WTC11 (cell line): ENCODE data around the gene MATN3. TPM values are rescaled to one million over a fixed set of nuclear protein-coding genes. Genes with fewer than 3 reads are reported as not detected.
A peak's percentile ranks its signal among the peaks of the same experiment; 100 is the strongest.

Experiments
- ETV6 ChIP-seq: sonication (generic); formaldehyde crosslinking; IDR thresholded peaks from 2 replicates; pipeline ENCODE4 v1.8.1; 2022; ENCODE audit warnings: mild to moderate bottlenecking, missing genetic modification reagents
- FOXK1 ChIP-seq: sonication (generic); formaldehyde crosslinking; IDR thresholded peaks from 2 replicates; pipeline ENCODE4 v1.8.0; 2022; ENCODE audit warnings: mild to moderate bottlenecking, moderate library complexity, missing genetic modification reagents
- FOXP1 ChIP-seq: sonication (generic); formaldehyde crosslinking; IDR thresholded peaks from 2 replicates; pipeline ENCODE4 v1.8.0; 2022; ENCODE audit warnings: missing genetic modification reagents, mild to moderate bottlenecking, moderate library complexity, borderline replicate concordance
- GABPB1 ChIP-seq: sonication (generic); formaldehyde crosslinking; IDR thresholded peaks from 2 replicates; pipeline ENCODE4 v1.8.1; 2023; ENCODE audit warnings: mild to moderate bottlenecking, missing genetic modification reagents
- MYBL2 ChIP-seq: sonication (generic); formaldehyde crosslinking; IDR thresholded peaks from 2 replicates; pipeline ENCODE4 v1.8.1; 2023; ENCODE audit warnings: mild to moderate bottlenecking, moderate library complexity, missing genetic modification reagents
- NFE2L1 ChIP-seq: sonication (generic); formaldehyde crosslinking; IDR thresholded peaks from 2 replicates; pipeline ENCODE4 v1.8.1; 2023; ENCODE audit warnings: missing genetic modification reagents
- ZNF138 ChIP-seq: sonication (generic); formaldehyde crosslinking; conservative IDR thresholded peaks from 2 replicates; pipeline ENCODE4 v1.8.1; 2022; ENCODE audit warnings: mild to moderate bottlenecking, moderate library complexity, missing genetic modification reagents
- ZNF232 ChIP-seq: sonication (generic); formaldehyde crosslinking; IDR thresholded peaks from 2 replicates; pipeline ENCODE4 v1.8.0; 2022; ENCODE audit warnings: mild to moderate bottlenecking, missing genetic modification reagents
- ZNF396 ChIP-seq: fragments of 250-450 bp; sonication (Bioruptor Pico); IDR thresholded peaks from 2 replicates; pipeline ENCODE4 v1.8.0; 2021; ENCODE audit warnings: mild to moderate bottlenecking, moderate library complexity, borderline replicate concordance
- total RNA-seq: library from RNA; stranded (reverse); gene quantifications from 3 replicates; pipeline ENCODE4 v1.2.3, GENCODE V29; 2021
- TF ChIP-seq, protein P1 (sequence below): fragments of 250-450 bp; sonication (Bioruptor Pico); IDR thresholded peaks from 2 replicates; pipeline ENCODE4 v1.9.0; 2021; ENCODE audit warnings: mild to moderate bottlenecking
- TF ChIP-seq, protein P2 (sequence below): sonication (generic); formaldehyde crosslinking; IDR thresholded peaks from 2 replicates; pipeline ENCODE4 v1.8.1; 2023; ENCODE audit warnings: mild to moderate bottlenecking, missing genetic modification reagents, borderline replicate concordance
- TF ChIP-seq, protein P3 (sequence below): sonication (generic); formaldehyde crosslinking; IDR thresholded peaks from 2 replicates; pipeline ENCODE4 v1.8.0; 2022; ENCODE audit warnings: missing genetic modification reagents
- TF ChIP-seq, protein P4 (sequence below): sonication (generic); formaldehyde crosslinking; IDR thresholded peaks from 2 replicates; pipeline ENCODE4 v1.8.1; 2023; ENCODE audit warnings: mild to moderate bottlenecking, missing genetic modification reagents
- TF ChIP-seq, protein P5 (sequence below): sonication (generic); formaldehyde crosslinking; IDR thresholded peaks from 2 replicates; pipeline ENCODE4 v1.8.1; 2023; ENCODE audit warnings: mild to moderate bottlenecking, moderate library complexity, missing genetic modification reagents

Gene MATN3
- total RNA-seq, 1 experiment from 2014 or later: 6.3 TPM

DNA sequence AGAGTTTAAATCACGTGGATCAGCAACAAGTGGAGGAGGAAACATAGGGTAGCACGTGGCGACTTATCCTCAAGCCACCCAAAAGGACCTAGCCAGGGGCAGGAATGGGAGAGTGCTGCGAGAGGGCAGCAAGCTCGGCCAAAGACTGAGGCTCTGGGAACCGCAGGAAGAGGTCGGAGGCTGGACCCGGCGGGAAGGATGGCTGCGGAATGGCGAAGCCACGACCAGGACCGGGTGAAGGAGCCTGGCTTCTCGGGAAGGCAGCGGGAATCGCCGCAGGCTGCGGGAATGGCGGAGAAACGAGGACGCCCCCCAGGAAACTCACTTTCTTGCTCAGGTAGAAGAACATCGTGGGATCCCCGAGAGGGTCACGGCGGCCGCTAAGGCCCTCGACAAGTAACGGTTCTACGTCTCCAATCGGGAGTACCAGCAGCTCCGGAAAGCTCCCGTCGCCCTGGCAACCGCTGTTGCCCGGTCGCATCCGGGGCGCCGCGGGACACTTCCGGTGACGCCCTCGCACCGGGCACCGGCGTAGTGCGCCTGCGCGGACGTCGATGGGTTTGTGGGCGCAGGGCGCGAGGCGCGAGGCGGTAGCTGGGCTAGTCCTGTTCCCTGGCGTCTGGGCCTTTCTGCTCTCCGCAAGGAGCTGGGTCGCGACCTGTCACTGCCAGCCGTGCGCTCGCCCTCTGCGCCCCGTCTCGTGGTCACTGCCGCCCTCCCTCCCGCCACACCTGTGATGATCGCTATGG lies 22.6 kb downstream of the MATN3 start, which contains the start of gene WDR35 (continued):
- TF ChIP-seq, protein P1, sequence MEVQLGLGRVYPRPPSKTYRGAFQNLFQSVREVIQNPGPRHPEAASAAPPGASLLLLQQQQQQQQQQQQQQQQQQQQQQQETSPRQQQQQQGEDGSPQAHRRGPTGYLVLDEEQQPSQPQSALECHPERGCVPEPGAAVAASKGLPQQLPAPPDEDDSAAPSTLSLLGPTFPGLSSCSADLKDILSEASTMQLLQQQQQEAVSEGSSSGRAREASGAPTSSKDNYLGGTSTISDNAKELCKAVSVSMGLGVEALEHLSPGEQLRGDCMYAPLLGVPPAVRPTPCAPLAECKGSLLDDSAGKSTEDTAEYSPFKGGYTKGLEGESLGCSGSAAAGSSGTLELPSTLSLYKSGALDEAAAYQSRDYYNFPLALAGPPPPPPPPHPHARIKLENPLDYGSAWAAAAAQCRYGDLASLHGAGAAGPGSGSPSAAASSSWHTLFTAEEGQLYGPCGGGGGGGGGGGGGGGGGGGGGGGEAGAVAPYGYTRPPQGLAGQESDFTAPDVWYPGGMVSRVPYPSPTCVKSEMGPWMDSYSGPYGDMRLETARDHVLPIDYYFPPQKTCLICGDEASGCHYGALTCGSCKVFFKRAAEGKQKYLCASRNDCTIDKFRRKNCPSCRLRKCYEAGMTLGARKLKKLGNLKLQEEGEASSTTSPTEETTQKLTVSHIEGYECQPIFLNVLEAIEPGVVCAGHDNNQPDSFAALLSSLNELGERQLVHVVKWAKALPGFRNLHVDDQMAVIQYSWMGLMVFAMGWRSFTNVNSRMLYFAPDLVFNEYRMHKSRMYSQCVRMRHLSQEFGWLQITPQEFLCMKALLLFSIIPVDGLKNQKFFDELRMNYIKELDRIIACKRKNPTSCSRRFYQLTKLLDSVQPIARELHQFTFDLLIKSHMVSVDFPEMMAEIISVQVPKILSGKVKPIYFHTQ (CRISPR knock-in tag): no peak
- peak; percentile 77 for TF ChIP-seq GABPB1 (CRISPR knock-in tag)
- peak; percentile 86 for TF ChIP-seq FOXK1 (CRISPR knock-in tag)
- TF ChIP-seq, protein P2, sequence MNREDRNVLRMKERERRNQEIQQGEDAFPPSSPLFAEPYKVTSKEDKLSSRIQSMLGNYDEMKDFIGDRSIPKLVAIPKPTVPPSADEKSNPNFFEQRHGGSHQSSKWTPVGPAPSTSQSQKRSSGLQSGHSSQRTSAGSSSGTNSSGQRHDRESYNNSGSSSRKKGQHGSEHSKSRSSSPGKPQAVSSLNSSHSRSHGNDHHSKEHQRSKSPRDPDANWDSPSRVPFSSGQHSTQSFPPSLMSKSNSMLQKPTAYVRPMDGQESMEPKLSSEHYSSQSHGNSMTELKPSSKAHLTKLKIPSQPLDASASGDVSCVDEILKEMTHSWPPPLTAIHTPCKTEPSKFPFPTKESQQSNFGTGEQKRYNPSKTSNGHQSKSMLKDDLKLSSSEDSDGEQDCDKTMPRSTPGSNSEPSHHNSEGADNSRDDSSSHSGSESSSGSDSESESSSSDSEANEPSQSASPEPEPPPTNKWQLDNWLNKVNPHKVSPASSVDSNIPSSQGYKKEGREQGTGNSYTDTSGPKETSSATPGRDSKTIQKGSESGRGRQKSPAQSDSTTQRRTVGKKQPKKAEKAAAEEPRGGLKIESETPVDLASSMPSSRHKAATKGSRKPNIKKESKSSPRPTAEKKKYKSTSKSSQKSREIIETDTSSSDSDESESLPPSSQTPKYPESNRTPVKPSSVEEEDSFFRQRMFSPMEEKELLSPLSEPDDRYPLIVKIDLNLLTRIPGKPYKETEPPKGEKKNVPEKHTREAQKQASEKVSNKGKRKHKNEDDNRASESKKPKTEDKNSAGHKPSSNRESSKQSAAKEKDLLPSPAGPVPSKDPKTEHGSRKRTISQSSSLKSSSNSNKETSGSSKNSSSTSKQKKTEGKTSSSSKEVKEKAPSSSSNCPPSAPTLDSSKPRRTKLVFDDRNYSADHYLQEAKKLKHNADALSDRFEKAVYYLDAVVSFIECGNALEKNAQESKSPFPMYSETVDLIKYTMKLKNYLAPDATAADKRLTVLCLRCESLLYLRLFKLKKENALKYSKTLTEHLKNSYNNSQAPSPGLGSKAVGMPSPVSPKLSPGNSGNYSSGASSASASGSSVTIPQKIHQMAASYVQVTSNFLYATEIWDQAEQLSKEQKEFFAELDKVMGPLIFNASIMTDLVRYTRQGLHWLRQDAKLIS: no peak
- no peak for TF ChIP-seq ZNF138
- TF ChIP-seq, protein P3, sequence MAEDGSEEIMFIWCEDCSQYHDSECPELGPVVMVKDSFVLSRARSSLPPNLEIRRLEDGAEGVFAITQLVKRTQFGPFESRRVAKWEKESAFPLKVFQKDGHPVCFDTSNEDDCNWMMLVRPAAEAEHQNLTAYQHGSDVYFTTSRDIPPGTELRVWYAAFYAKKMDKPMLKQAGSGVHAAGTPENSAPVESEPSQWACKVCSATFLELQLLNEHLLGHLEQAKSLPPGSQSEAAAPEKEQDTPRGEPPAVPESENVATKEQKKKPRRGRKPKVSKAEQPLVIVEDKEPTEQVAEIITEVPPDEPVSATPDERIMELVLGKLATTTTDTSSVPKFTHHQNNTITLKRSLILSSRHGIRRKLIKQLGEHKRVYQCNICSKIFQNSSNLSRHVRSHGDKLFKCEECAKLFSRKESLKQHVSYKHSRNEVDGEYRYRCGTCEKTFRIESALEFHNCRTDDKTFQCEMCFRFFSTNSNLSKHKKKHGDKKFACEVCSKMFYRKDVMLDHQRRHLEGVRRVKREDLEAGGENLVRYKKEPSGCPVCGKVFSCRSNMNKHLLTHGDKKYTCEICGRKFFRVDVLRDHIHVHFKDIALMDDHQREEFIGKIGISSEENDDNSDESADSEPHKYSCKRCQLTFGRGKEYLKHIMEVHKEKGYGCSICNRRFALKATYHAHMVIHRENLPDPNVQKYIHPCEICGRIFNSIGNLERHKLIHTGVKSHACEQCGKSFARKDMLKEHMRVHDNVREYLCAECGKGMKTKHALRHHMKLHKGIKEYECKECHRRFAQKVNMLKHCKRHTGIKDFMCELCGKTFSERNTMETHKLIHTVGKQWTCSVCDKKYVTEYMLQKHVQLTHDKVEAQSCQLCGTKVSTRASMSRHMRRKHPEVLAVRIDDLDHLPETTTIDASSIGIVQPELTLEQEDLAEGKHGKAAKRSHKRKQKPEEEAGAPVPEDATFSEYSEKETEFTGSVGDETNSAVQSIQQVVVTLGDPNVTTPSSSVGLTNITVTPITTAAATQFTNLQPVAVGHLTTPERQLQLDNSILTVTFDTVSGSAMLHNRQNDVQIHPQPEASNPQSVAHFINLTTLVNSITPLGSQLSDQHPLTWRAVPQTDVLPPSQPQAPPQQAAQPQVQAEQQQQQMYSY (CRISPR knock-in tag): peak; percentile 72
- TF ChIP-seq ZNF396 (CRISPR knock-in tag): no peak
- peak; percentile 81 for TF ChIP-seq MYBL2
- TF ChIP-seq FOXP1: peak; percentile 89
- TF ChIP-seq ZNF232 (CRISPR knock-in tag): peak; percentile 68; the same call in 1 of the 2 replicates
- TF ChIP-seq NFE2L1 (CRISPR knock-in tag): peak; percentile 80
- TF ChIP-seq, protein P4, sequence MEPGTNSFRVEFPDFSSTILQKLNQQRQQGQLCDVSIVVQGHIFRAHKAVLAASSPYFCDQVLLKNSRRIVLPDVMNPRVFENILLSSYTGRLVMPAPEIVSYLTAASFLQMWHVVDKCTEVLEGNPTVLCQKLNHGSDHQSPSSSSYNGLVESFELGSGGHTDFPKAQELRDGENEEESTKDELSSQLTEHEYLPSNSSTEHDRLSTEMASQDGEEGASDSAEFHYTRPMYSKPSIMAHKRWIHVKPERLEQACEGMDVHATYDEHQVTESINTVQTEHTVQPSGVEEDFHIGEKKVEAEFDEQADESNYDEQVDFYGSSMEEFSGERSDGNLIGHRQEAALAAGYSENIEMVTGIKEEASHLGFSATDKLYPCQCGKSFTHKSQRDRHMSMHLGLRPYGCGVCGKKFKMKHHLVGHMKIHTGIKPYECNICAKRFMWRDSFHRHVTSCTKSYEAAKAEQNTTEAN (CRISPR knock-in tag): peak; percentile 24; the same call in 1 of the 2 replicates
- TF ChIP-seq, protein P5, sequence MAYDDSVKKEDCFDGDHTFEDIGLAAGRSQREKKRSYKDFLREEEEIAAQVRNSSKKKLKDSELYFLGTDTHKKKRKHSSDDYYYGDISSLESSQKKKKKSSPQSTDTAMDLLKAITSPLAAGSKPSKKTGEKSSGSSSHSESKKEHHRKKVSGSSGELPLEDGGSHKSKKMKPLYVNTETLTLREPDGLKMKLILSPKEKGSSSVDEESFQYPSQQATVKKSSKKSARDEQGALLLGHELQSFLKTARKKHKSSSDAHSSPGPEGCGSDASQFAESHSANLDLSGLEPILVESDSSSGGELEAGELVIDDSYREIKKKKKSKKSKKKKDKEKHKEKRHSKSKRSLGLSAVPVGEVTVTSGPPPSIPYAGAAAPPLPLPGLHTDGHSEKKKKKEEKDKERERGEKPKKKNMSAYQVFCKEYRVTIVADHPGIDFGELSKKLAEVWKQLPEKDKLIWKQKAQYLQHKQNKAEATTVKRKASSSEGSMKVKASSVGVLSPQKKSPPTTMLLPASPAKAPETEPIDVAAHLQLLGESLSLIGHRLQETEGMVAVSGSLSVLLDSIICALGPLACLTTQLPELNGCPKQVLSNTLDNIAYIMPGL (CRISPR knock-in tag): peak; percentile 75; the same call in 1 of the 2 replicates
- peak; percentile 93 for TF ChIP-seq ETV6
